Ishikawa (cell line): ENCODE data around the gene CAMK1D.

ENCODE experiments used
- CEBPB ChIP-seq: IDR thresholded peaks from 2 replicates; pipeline ENCODE4 v1.6.1; 2012
- CREB1 ChIP-seq: IDR thresholded peaks from 2 replicates; pipeline ENCODE4 v1.6.1; 2012; ENCODE audit warnings: low read depth
- EGR1 ChIP-seq: IDR thresholded peaks from 2 replicates; pipeline ENCODE4 v1.6.1; 2012
- EP300 ChIP-seq: IDR thresholded peaks from 2 replicates; pipeline ENCODE4 v1.6.1; 2012; ENCODE audit warnings: borderline replicate concordance
- FOXM1 ChIP-seq: IDR thresholded peaks from 2 replicates; pipeline ENCODE4 v1.6.1; 2012; ENCODE audit warnings: low read depth, borderline replicate concordance
- NFIC ChIP-seq: IDR thresholded peaks from 2 replicates; pipeline ENCODE4 v1.6.1; 2012
- RAD21 ChIP-seq: IDR thresholded peaks from 2 replicates; pipeline ENCODE4 v1.6.1; 2012; ENCODE audit warnings: low read depth
- REST ChIP-seq: IDR thresholded peaks from 2 replicates; pipeline ENCODE4 v1.6.1; 2012; ENCODE audit warnings: low read depth, mild to moderate bottlenecking
- TAF1 ChIP-seq: IDR thresholded peaks from 2 replicates; pipeline ENCODE4 v1.6.1; 2012; ENCODE audit warnings: low read depth, mild to moderate bottlenecking
- TCF12 ChIP-seq: IDR thresholded peaks from 2 replicates; pipeline ENCODE4 v1.6.1; 2012; ENCODE audit warnings: low read depth
- TEAD4 ChIP-seq: IDR thresholded peaks from 2 replicates; pipeline ENCODE4 v1.6.1; 2012
- USF1 ChIP-seq: IDR thresholded peaks from 2 replicates; pipeline ENCODE4 v1.6.1; 2012
- YY1 ChIP-seq: IDR thresholded peaks from 2 replicates; pipeline ENCODE4 v1.6.1; 2012; ENCODE audit warnings: low read depth
- ZBTB7A ChIP-seq: IDR thresholded peaks from 2 replicates; pipeline ENCODE4 v1.6.1; 2012; ENCODE audit warnings: low read depth
- TF ChIP-seq, protein P1 (sequence below): IDR thresholded peaks from 2 replicates; pipeline ENCODE4 v1.6.1; 2012

Gene CAMK1D

GRCh38 chr10:12353399-12354242 lies 4.3 kb downstream of the CAMK1D start:
- TF ChIP-seq RAD21 (no peak), TAF1 (no peak), TEAD4 (no peak), REST (no peak), CREB1 (no peak), FOXM1 (no peak), YY1 (no peak), EGR1 (no peak), TCF12 (no peak)

GRCh38 chr10:12355384-12355783 lies 6.0 kb downstream of the CAMK1D start:
- TF ChIP-seq NFIC: no peak
- no peak for TF ChIP-seq TAF1
- TF ChIP-seq ZBTB7A: no peak
- TF ChIP-seq TEAD4: no peak
- no peak for TF ChIP-seq REST
- TF ChIP-seq CEBPB: no peak
- TF ChIP-seq, protein P1, sequence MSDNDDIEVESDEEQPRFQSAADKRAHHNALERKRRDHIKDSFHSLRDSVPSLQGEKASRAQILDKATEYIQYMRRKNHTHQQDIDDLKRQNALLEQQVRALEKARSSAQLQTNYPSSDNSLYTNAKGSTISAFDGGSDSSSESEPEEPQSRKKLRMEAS: no peak

DNA sequence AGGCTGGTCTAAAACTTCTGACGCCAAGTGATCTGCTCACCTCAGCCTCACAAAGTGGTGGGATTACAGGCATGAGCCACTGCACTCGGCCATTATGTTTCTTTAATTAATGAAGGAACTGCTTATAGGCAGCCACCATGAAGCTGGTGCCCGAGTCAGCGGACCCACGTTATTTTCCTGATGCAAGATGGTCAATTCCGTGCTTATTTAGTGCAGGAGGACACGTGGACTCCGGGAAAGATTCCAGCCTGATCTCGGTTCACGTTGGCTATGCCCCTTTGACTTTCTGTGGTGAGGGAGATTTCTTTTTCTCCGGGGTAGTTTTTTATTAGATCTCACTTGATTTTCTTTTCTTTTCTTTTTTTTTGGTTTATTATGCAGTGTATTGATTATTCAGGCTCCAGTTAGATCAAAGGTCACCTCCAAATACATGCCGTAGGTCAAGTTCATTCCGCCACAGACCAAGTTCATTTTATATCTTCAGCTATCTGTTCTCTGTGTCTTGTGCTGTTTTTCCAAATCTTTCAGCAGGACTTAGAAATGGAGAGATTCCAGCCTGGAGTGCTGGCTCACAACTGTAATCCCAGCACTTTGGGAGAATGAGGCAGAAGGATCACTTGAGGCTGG lies 8.3 kb downstream of the CAMK1D start:
- TF ChIP-seq CREB1 (no peak), TEAD4 (no peak), FOXM1 (no peak), YY1 (no peak), TCF12 (no peak), CEBPB (no peak), RAD21 (no peak), EP300 (no peak), NFIC (no peak), USF1 (no peak), ZBTB7A (no peak), EGR1 (no peak), TAF1 (no peak), REST (no peak)
- TF ChIP-seq, protein P1: no peak

- no peak for TF ChIP-seq CREB1
- TF ChIP-seq YY1: no peak
- TF ChIP-seq TEAD4: no peak
- TF ChIP-seq USF1: no peak
- no peak for TF ChIP-seq REST
- no peak for TF ChIP-seq FOXM1
- TF ChIP-seq, protein P1: no peak
- TF ChIP-seq CEBPB: no peak
- no peak for TF ChIP-seq EP300
- TF ChIP-seq TCF12: no peak
- TF ChIP-seq NFIC: no peak
- no peak for TF ChIP-seq TAF1
- TF ChIP-seq ZBTB7A: no peak
- no peak for TF ChIP-seq EGR1
- no peak for TF ChIP-seq RAD21
Measured at GRCh38 chr10:12358863-12359564, 9.7 kb downstream of the CAMK1D start.
